NCI-H2107 treated with DMSO at 0.1 percent for 48 hours (cell line): Measurements from ENCODE around the gene ZNF157.

Source experiments
- DNase-seq: peaks from one replicate; lab custom pipeline; 2025; ENCODE audit not compliant: unreplicated experiment; lab: John Stamatoyannopoulos, UW

The ZNF157 gene

GRCh38 chrX:47446971-47447370, 76.6 kb downstream of the ZNF157 start:
- DNase-seq = no peak

GRCh38 chrX:47447607-47448006, 77.2 kb downstream of the ZNF157 start:
- DNase-seq = no peak

- DNase-seq = no peak
These were observed 77.9 kb downstream of the ZNF157 start for GRCh38 chrX:47448165-47448806.

DNA sequence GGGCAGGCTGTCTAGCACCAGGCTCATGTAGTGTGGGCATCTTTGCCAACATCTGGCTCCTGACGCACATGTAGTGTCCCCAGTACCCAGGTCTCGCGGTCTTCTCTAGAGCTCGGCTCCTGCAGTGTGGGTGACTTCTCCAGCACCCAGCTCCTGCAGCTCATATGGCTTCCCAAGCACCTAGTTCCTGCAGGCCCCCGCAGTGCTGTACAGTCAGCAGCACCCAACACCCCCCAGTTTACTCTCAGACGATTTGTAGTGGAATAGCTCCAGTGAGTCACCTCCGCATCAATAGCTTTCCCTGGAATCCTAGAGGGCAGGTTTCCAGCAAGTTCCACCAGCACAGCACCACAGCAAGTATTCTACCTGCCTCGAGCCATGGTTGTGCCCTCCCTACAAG, 81.7 kb downstream of the ZNF157 start:
- DNase-seq = no peak

- no peak for DNase-seq
These were observed 85.7 kb downstream of the ZNF157 start for GRCh38 chrX:47456080-47456479.

DNA sequence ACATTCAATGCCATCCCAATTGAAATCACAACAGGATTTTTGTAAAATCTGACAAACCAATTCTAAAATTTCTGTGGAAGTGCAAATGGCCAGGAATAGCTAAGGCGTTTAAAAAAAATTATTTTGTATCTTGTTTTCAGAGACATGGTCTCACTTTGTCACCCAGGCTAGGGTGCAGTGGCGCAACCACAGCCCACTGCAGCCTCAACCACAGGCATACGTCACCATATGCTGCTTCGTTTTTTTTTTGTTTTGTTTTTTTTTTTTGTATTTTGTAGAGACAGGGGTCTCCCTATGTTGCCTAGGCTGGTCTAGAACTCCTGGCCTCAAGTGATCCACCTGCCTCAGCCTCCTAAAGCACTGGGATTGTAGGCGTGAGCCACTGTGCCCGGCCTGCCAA, 88.2 kb downstream of the ZNF157 start:
- no peak for DNase-seq

DNA sequence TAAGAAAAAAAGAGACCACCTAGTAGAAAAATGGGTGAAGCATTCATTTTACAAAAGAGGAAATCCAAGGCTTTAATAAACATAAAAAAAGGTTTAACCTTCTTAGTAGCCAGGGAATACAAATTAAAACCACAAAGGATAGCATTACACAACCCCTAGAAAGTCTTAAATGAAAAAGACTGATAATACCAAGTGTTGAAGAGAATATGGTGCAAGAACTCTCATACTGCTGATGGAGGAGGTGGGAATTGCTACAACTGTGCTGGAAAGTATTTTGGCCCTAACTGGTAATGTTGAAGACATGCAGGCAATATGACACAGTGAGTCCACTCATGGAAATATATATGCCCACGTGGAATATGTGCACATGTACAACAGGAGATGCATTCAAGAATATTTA, 90.2 kb downstream of the ZNF157 start:
- no peak for DNase-seq
